ENCODE results near the gene PDXDC1. TPM values are rescaled to one million over a fixed set of nuclear protein-coding genes. Genes with fewer than 3 reads are reported as not detected.

PDXDC1 gene
- total RNA-seq, 4 donors from 2014 or later = 70.0 to 92.2 (median 87.6) TPM

Small RNA genes within 50 kb of the gene (small RNA-seq; reads per million reads assigned to genes)
- gene AC138932.4 = 0 reads per million in 4 donors
- 0 reads per million in 4 donors for gene MIR1972-1
- 0 reads per million in 4 donors for gene MIR3180-4
- 0 reads per million in 4 donors for gene MIR6511A1
- gene MIR6770-1 = 0 reads per million in 4 donors
- gene RF00019 = 0 reads per million in 4 donors

Other genes starting within 250 kb of the PDXDC1 start
- 1 to 10 TPM in 3 of 4 donors, not detected in 1; 1.3 to 4.0 (median 2.8) TPM for gene NPIPA2, start 232.5 kb upstream of the PDXDC1 start, total RNA-seq
- gene NOMO1, start 141.3 kb upstream of the PDXDC1 start, total RNA-seq = 10 to 100 TPM; 54.3 to 87.9 (median 58.6) TPM
- gene NPIPA1, start 37.6 kb upstream of the PDXDC1 start, total RNA-seq = 100 to 1,000 TPM in 2 of 4 donors, 10 to 100 TPM in 2; 54.0 to 103 (median 93.4) TPM
- gene NTAN1, start 81.0 kb downstream of the PDXDC1 start, total RNA-seq = 10 to 100 TPM; 40.9 to 77.5 (median 61.0) TPM
- 10 to 100 TPM; 27.9 to 42.3 (median 31.1) TPM for gene RRN3, start 119.2 kb downstream of the PDXDC1 start, total RNA-seq

Data from gastroesophageal sphincter (tissue), 4 donors.